Stimulated activated naive CD8-positive, alpha-beta T cell treated with anti-CD3 and anti-CD28 coated beads, Interleukin-15, Interleukin-2, amounts not matched to agents 100 ng/mL and 50 ng/mL, for 24 hours (primary cell): ENCODE results near the gene FOXL2NB.

Source experiments
- H3K27ac Mint-ChIP-seq: one replicate; pipeline ENCODE4 v1.8.0; 2021; ENCODE audit warnings: mild to moderate bottlenecking, mixed read lengths
- H3K27me3 Mint-ChIP-seq: one replicate; pipeline ENCODE4 v1.8.0; 2021; ENCODE audit warnings: mixed read lengths
- H3K36me3 Mint-ChIP-seq: one replicate; pipeline ENCODE4 v1.8.0; 2021; ENCODE audit warnings: low read depth, mixed read lengths
- H3K4me1 Mint-ChIP-seq: one replicate; pipeline ENCODE4 v1.8.0; 2021; ENCODE audit warnings: low read depth, mixed read lengths
- H3K4me3 Mint-ChIP-seq: one replicate; pipeline ENCODE4 v1.8.0; 2021; ENCODE audit warnings: mild to moderate bottlenecking, mixed read lengths
- H3K9me3 Mint-ChIP-seq: one replicate; pipeline ENCODE4 v1.8.0; 2021; ENCODE audit warnings: mixed read lengths

The FOXL2NB gene

GRCh38 chr3:138985932-138986331 lies 38.9 kb downstream of the FOXL2NB start:
- H3K9me3 Mint-ChIP-seq = no peaks in the 10 kb centered on the region

GRCh38 chr3:138987181-138987580 lies 40.2 kb downstream of the FOXL2NB start:
- H3K9me3 Mint-ChIP-seq = no peaks in the 10 kb centered on the region
- no peaks in the 10 kb centered on the region for H3K4me1 Mint-ChIP-seq
- H3K4me3 Mint-ChIP-seq = no peak overlapping the region
- no peak overlapping the region for H3K27ac Mint-ChIP-seq
- H3K27me3 Mint-ChIP-seq = peaks cover 1% of the 10 kb centered on the region
- no peaks in the 10 kb centered on the region for H3K36me3 Mint-ChIP-seq

More at GRCh38 chr3:138985932-138986331, 38.9 kb downstream of the FOXL2NB start:
- no peak overlapping the region for H3K27ac Mint-ChIP-seq
- no peaks in the 10 kb centered on the region for H3K36me3 Mint-ChIP-seq
- H3K4me1 Mint-ChIP-seq = no peaks in the 10 kb centered on the region
- H3K27me3 Mint-ChIP-seq = peaks cover 5% of the 10 kb centered on the region
- no peak overlapping the region for H3K4me3 Mint-ChIP-seq

- Mint-ChIP-seq H3K27me3 (peaks cover 17% of the 10 kb centered on the region), H3K27ac (no peak overlapping the region)
These were observed 48.7 kb downstream of the FOXL2NB start for GRCh38 chr3:138995706-138996105.

More at GRCh38 chr3:138995706-138996105, 48.7 kb downstream of the FOXL2NB start:
- H3K4me1 Mint-ChIP-seq = no peaks in the 10 kb centered on the region
- H3K9me3 Mint-ChIP-seq = no peaks in the 10 kb centered on the region
- no peak overlapping the region for H3K4me3 Mint-ChIP-seq
- no peaks in the 10 kb centered on the region for H3K36me3 Mint-ChIP-seq
